Mesodermal cell (in vitro differentiated cells): Measurements from ENCODE around the gene NUDT9.
"Not testable (repeated sequence)": the region's sequence is repeated elsewhere in the genome, so short reads cannot be mapped to it uniquely, and the experiment has no call there.

Source experiments
- H3K27ac ChIP-seq: 2 replicates; pipeline ENCODE4 v1.7.0; 2013; ENCODE audit warnings: mild to moderate bottlenecking, low read depth, low read length, moderate library complexity; ENCODE audit not compliant: severe bottlenecking
- H3K36me3 ChIP-seq: 2 replicates; pipeline ENCODE4 v1.7.1; 2013; ENCODE audit warnings: mild to moderate bottlenecking, low read length, moderate library complexity; ENCODE audit not compliant: control insufficient read depth, insufficient read depth
- H3K4me1 ChIP-seq: one replicate; pipeline ENCODE4 v1.7.1; 2013; ENCODE audit warnings: mild to moderate bottlenecking, low read length; ENCODE audit not compliant: insufficient read depth, control insufficient read depth, poor library complexity, severe bottlenecking
- H3K4me3 ChIP-seq: 2 replicates; pipeline ENCODE4 v1.7.0; 2013; ENCODE audit warnings: low read length, control low read depth, mild to moderate bottlenecking; ENCODE audit not compliant: insufficient read depth, poor library complexity, severe bottlenecking; ENCODE audit errors: extremely low read depth
- H3K9me3 ChIP-seq: 2 replicates; pipeline ENCODE4 v1.7.1; 2013; ENCODE audit warnings: mild to moderate bottlenecking, low read length, moderate library complexity; ENCODE audit not compliant: control insufficient read depth
- WGBS, 2 experiments: methylation state at CpG; one replicate each; pipeline ENCODE4 v1.1.5; 2013; ENCODE audit warnings: missing lambda C conversion rate in 2 of 2; ENCODE audit not compliant: insufficient coverage in 2 of 2; 5-methylcytosine and 5-hydroxymethylcytosine counted together

The NUDT9 gene

GRCh38 chr4:87390891-87391575, 31.3 kb upstream of the NUDT9 start, which contains the start of gene HSD17B11:
HSD17B11 (minus strand) TSS chr4:87391188; CDS start chr4:87391070, 118 bp downstream.
- Histone ChIP-seq H3K4me3 (peak within 1 kb of the TSS; percentile 65), H3K27ac (peak within 1 kb of the TSS; percentile 92), H3K4me1 (peaks cover 4% of the 10 kb centered on the region), H3K9me3 (peaks cover 6% of the 10 kb centered on the region), H3K36me3 (peaks cover 18% of the 10 kb centered on the region)
- WGBS, 2 experiments: 2% methylated on average over 21 of the region's 32 CpGs

GRCh38 chr4:87391576-87392054, 30.8 kb upstream of the NUDT9 start:
- 27 to 53% methylated on average over 6 to 10 of the region's 16 CpGs for WGBS, 2 experiments
- Histone ChIP-seq H3K4me1 (peaks cover 4% of the 10 kb centered on the region), H3K27ac (peak overlapping the region; percentile 92), H3K9me3 (peaks cover 6% of the 10 kb centered on the region), H3K36me3 (peaks cover 16% of the 10 kb centered on the region), H3K4me3 (peak overlapping the region; percentile 65)

GRCh38 chr4:87392183-87392582, 30.2 kb upstream of the NUDT9 start:
- H3K27ac ChIP-seq: no peak overlapping the region
- no peak overlapping the region for H3K4me3 ChIP-seq
- peaks cover 13% of the 10 kb centered on the region for H3K36me3 ChIP-seq
- peaks cover 4% of the 10 kb centered on the region for H3K4me1 ChIP-seq
- WGBS, 2 experiments: no CpG with 5 or more reads among the region's 3 CpGs
- peaks cover 6% of the 10 kb centered on the region for H3K9me3 ChIP-seq

- H3K27ac ChIP-seq, H3K36me3 ChIP-seq, H3K4me1 ChIP-seq, H3K9me3 ChIP-seq, H3K4me3 ChIP-seq: not testable (repeated sequence)
- WGBS, 2 experiments: 96 to 97% methylated on average over 20 to 23 of the region's 23 CpGs
These were observed 27.3 kb upstream of the NUDT9 start for GRCh38 chr4:87395073-87395472.

- not testable (repeated sequence) for H3K4me3 ChIP-seq, H3K36me3 ChIP-seq, H3K27ac ChIP-seq, H3K4me1 ChIP-seq, H3K9me3 ChIP-seq
- WGBS, 2 experiments: 91 to 93% methylated on average over 10 to 13 of the region's 20 CpGs
These were observed 26.5 kb upstream of the NUDT9 start for GRCh38 chr4:87395851-87396250.

GRCh38 chr4:87399148-87399547, 23.2 kb upstream of the NUDT9 start:
- Histone ChIP-seq H3K36me3 (no peaks in the 10 kb centered on the region), H3K27ac (no peak overlapping the region), H3K4me3 (no peak overlapping the region), H3K4me1 (no peaks in the 10 kb centered on the region), H3K9me3 (peaks cover 13% of the 10 kb centered on the region)
- 98 to 100% methylated on average over 2 to 3 of the region's 3 CpGs for WGBS, 2 experiments

- peaks cover 14% of the 10 kb centered on the region for H3K9me3 ChIP-seq
- whole genome bisulfite sequencing, 2 experiments: 83 to 100% methylated on average over 1 of the region's 1 CpG
- no peak overlapping the region for H3K27ac ChIP-seq
- H3K4me3 ChIP-seq: no peak overlapping the region
- no peaks in the 10 kb centered on the region for H3K4me1 ChIP-seq
- no peaks in the 10 kb centered on the region for H3K36me3 ChIP-seq
These were observed 22.4 kb upstream of the NUDT9 start for GRCh38 chr4:87399954-87400353.

GRCh38 chr4:87403732-87404131, 18.6 kb upstream of the NUDT9 start:
- H3K36me3 ChIP-seq, H3K4me1 ChIP-seq, H3K4me3 ChIP-seq, H3K27ac ChIP-seq: not testable (repeated sequence)
- no CpG with 5 or more reads among the region's 1 CpG for WGBS, 2 experiments
- H3K9me3 ChIP-seq: peaks cover 22% of the 10 kb centered on the region

GRCh38 chr4:87405211-87405820, 17.1 kb upstream of the NUDT9 start:
- Histone ChIP-seq H3K4me3 (no peak overlapping the region), H3K27ac (no peak overlapping the region), H3K9me3 (peaks cover 26% of the 10 kb centered on the region), H3K36me3 (no peaks in the 10 kb centered on the region), H3K4me1 (peaks cover 15% of the 10 kb centered on the region)
- 79 to 93% methylated on average over 2 to 4 of the region's 5 CpGs for WGBS, 2 experiments

GRCh38 chr4:87406462-87406861, 15.9 kb upstream of the NUDT9 start:
- 89 to 97% methylated on average over 4 to 6 of the region's 6 CpGs for WGBS, 2 experiments
- Histone ChIP-seq H3K27ac (no peak overlapping the region), H3K4me3 (no peak overlapping the region), H3K36me3 (no peaks in the 10 kb centered on the region), H3K4me1 (peaks cover 18% of the 10 kb centered on the region), H3K9me3 (peaks cover 26% of the 10 kb centered on the region)

- H3K27ac ChIP-seq, H3K4me3 ChIP-seq, H3K36me3 ChIP-seq: not testable (repeated sequence)
- 92 to 100% methylated on average over 2 of the region's 4 CpGs for WGBS, 2 experiments
- Histone ChIP-seq H3K4me1 (peaks cover 18% of the 10 kb centered on the region), H3K9me3 (peaks cover 25% of the 10 kb centered on the region)
These were observed 15.5 kb upstream of the NUDT9 start for GRCh38 chr4:87406902-87407301.
